Neuronal stem cell (in vitro differentiated cells): Measurements from ENCODE around the gene ZFYVE28.

Experiments
- DNase-seq: peaks from one replicate; pipeline ENCODE4 v3.0.0-alpha.2; 2013; ENCODE audit warnings: low spot score
- H2AFZ ChIP-seq: one replicate; pipeline ENCODE4 v1.6.1; 2013; ENCODE audit warnings: mild to moderate bottlenecking, low read length, inconsistent platforms
- H2AK5ac ChIP-seq: 2 replicates; pipeline ENCODE4 v1.6.1; 2013; ENCODE audit warnings: low read depth, mild to moderate bottlenecking, inconsistent platforms, low read length, moderate library complexity, mixed read lengths
- H2BK120ac ChIP-seq: 2 replicates; pipeline ENCODE4 v1.6.1; 2013; ENCODE audit warnings: low read depth, mild to moderate bottlenecking, inconsistent platforms, low read length, moderate library complexity, mixed read lengths
- H2BK12ac ChIP-seq: one replicate; pipeline ENCODE4 v1.6.1; 2013; ENCODE audit warnings: low read length, inconsistent platforms
- H2BK15ac ChIP-seq: 2 replicates; pipeline ENCODE4 v1.6.1; 2013; ENCODE audit warnings: mild to moderate bottlenecking, low read length, inconsistent platforms, mixed read lengths
- H2BK5ac ChIP-seq: one replicate; pipeline ENCODE4 v1.6.1; 2013; ENCODE audit warnings: inconsistent platforms, mild to moderate bottlenecking, low read length, moderate library complexity
- H3K14ac ChIP-seq: one replicate; pipeline ENCODE4 v1.6.1; 2013; ENCODE audit warnings: low read length, inconsistent platforms
- H3K18ac ChIP-seq: 2 replicates; pipeline ENCODE4 v1.6.1; 2013; ENCODE audit warnings: low read length, inconsistent platforms
- H3K23ac ChIP-seq: 2 replicates; pipeline ENCODE4 v1.6.1; 2013; ENCODE audit warnings: low read depth, mild to moderate bottlenecking, mixed read lengths, low read length, inconsistent platforms; ENCODE audit not compliant: poor library complexity
- H3K27ac ChIP-seq: replicated peaks from 3 replicates; pipeline ENCODE4 v1.5.1; 2013; ENCODE audit warnings: low read length, inconsistent platforms
- H3K27me3 ChIP-seq, 3 experiments: 2 replicates each; pipeline ENCODE4 v1.6.1; 2013; ENCODE audit warnings: low read length in 3 of 3, mild to moderate bottlenecking in 2 of 3, inconsistent platforms in 1 of 3, low read depth in 1 of 3, mixed read lengths in 1 of 3, moderate library complexity in 1 of 3; ENCODE audit not compliant: control insufficient read depth in 3 of 3, insufficient read depth in 3 of 3
- H3K36me3 ChIP-seq, 2 donors: replicated peaks in 1 of 2; 2 replicates each; pipeline ENCODE4 v1.6.1; 2013; ENCODE audit warnings: low read length in 2 of 2; ENCODE audit not compliant: control insufficient read depth in 2 of 2, insufficient read depth in 2 of 2
- H3K4ac ChIP-seq: 2 replicates; pipeline ENCODE4 v1.6.1; 2013; ENCODE audit warnings: inconsistent platforms, mild to moderate bottlenecking, low read length, moderate library complexity
- H3K4me1 ChIP-seq, 2 donors: 1 replicate in 1 of 2; 2 replicates in 1 of 2; pipeline ENCODE4 v1.6.1; 2013; ENCODE audit warnings: low read length in 2 of 2, low read depth in 1 of 2; ENCODE audit not compliant: control insufficient read depth in 2 of 2, insufficient read depth in 1 of 2
- H3K4me2 ChIP-seq: one replicate; pipeline ENCODE4 v1.6.1; 2013; ENCODE audit warnings: mild to moderate bottlenecking, low read length, inconsistent platforms; ENCODE audit not compliant: insufficient read depth, poor library complexity, severe bottlenecking
- H3K4me3 ChIP-seq, 2 donors: 2 replicates each; pipeline ENCODE4 v1.5.1; 2013; ENCODE audit warnings: low read length in 2 of 2, mild to moderate bottlenecking in 2 of 2, inconsistent platforms in 1 of 2, moderate library complexity in 1 of 2
- H3K79me1 ChIP-seq: one replicate; pipeline ENCODE4 v1.6.1; 2013; ENCODE audit warnings: low read depth, mild to moderate bottlenecking, inconsistent platforms, low read length, moderate library complexity
- H3K9ac ChIP-seq: one replicate; pipeline ENCODE4 v1.6.1; 2013; ENCODE audit warnings: mild to moderate bottlenecking, low read depth, low read length, inconsistent platforms; ENCODE audit not compliant: poor library complexity
- H3K9me3 ChIP-seq, 2 donors: replicated peaks in 1 of 2; 2 replicates each; pipeline versions ENCODE3 to v1.6.1; 2013; ENCODE audit warnings: low read length in 2 of 2, mild to moderate bottlenecking in 2 of 2, inconsistent platforms in 1 of 2, low read depth in 1 of 2, mixed read lengths in 1 of 2, moderate library complexity in 1 of 2; ENCODE audit not compliant: control insufficient read depth in 2 of 2, insufficient read depth in 1 of 2
- H4K8ac ChIP-seq: one replicate; pipeline ENCODE4 v1.6.1; 2013; ENCODE audit warnings: low read depth, mild to moderate bottlenecking, inconsistent platforms, low read length, moderate library complexity
- H4K91ac ChIP-seq: one replicate; pipeline ENCODE4 v1.6.1; 2013; ENCODE audit warnings: low read length, low read depth, mild to moderate bottlenecking, inconsistent platforms; ENCODE audit not compliant: poor library complexity
- WGBS, 2 donors: extraction: QIAGEN DNeasy Blood & Tissue Kit; methylation state at CpG; one replicate each; pipeline ENCODE4 v1.1.7; 2013; ENCODE audit warnings: missing lambda C conversion rate in 2 of 2, mixed read lengths in 1 of 2; ENCODE audit not compliant: insufficient read length in 2 of 2, insufficient replicate concordance in 1 of 2; ENCODE audit errors: extremely low coverage in 2 of 2; 5-methylcytosine and 5-hydroxymethylcytosine counted together

The ZFYVE28 gene

DNA sequence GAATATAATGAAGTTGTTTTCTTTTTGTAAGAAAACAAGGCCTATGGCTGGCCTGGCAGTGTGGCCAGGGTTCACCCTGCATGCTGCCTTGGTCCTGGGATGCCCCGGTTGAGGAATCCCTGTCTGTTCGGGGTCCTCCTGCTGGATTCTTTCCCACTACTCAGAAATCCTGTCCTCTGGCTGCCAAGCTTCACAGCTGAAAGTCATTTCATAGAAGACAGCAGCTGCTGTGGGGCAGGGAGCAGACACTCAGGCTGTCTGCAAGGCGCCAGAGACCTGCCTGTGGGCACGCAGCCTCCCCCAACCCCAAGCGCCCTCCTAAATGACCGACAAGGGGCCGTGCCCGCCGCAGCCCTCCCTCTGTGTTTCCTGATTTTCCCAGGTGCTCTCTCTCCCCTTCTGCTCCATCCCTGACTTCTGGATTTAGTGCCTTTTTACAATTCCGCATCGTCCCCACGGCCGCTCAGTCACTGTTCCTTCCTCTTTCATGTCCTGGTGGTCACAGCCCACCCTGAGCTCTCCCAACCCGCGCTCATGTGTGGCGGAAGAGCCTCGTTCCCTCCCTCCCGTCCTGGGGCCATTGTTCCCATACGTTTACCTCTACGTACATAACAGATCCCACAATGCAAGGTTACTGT, 27.5 kb downstream of the ZFYVE28 start:
- no peak overlapping the region for H2AFZ ChIP-seq
- H3K36me3 ChIP-seq = no peaks in the 10 kb centered on the region
- no peak overlapping the region for H3K23ac ChIP-seq
- H2BK120ac ChIP-seq = no peak overlapping the region
- no peak overlapping the region for H3K4me2 ChIP-seq
- H3K4me1 ChIP-seq = peaks cover 7 to 21% of the 10 kb centered on the region in 2 donors
- WGBS, 2 donors = no CpG with 5 or more reads among the region's 20 CpGs
- H3K79me1 ChIP-seq = no peaks in the 10 kb centered on the region
- H2BK15ac ChIP-seq = no peak overlapping the region
- no peaks in the 10 kb centered on the region for H3K9me3 ChIP-seq
- no peak overlapping the region for H3K4ac ChIP-seq
- no peak overlapping the region for H2AK5ac ChIP-seq
- H4K8ac ChIP-seq = no peak overlapping the region
- H2BK5ac ChIP-seq = no peak overlapping the region
- no peak overlapping the region for H3K18ac ChIP-seq
- peak overlapping the region in 1 of 2 donors; percentile 8 for H3K4me3 ChIP-seq
- H2BK12ac ChIP-seq = no peak overlapping the region
- no peak overlapping the region for H4K91ac ChIP-seq
- H3K27ac ChIP-seq = no peak overlapping the region
- H3K27me3 ChIP-seq = peaks cover 0 to 89% (median 10%) of the 10 kb centered on the region in 3 experiments
- H3K9ac ChIP-seq = no peak overlapping the region
- no peak overlapping the region for H3K14ac ChIP-seq
- DNase-seq = no peak

DNA sequence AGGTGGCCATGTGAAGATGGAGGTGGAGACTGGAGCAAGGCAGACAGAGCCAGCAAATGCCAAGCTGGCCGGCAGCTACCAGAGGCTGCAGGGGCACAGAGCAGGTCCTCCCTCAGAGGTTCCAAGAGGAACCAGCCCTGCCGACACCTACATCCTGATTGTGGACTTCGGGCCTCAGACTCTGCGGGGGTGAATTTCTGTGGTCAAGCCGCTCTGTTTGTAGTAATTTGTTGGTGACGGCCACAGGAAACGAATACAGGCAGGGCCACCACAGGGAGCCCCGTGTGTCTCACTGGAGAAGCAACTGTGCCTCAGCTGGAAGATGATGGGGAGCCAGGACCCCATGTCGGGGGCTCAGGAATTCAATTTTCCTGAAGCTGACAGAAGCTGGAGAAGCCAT, 28.3 kb downstream of the ZFYVE28 start:
- Histone ChIP-seq H2BK5ac (no peak overlapping the region), H3K27me3 (peaks cover 0 to 87% (median 10%) of the 10 kb centered on the region in 3 experiments), H3K27ac (no peak overlapping the region), H3K4me2 (no peak overlapping the region), H3K23ac (no peak overlapping the region), H3K14ac (no peak overlapping the region), H2BK12ac (no peak overlapping the region), H3K36me3 (no peaks in the 10 kb centered on the region), H2BK15ac (no peak overlapping the region), H3K18ac (no peak overlapping the region), H2AFZ (no peak overlapping the region), H3K79me1 (no peaks in the 10 kb centered on the region), H3K9ac (no peak overlapping the region), H2AK5ac (no peak overlapping the region), H3K4me1 (peaks cover 13 to 28% of the 10 kb centered on the region in 2 donors), H3K4ac (no peak overlapping the region), H3K4me3 (no peak overlapping the region), H3K9me3 (no peaks in the 10 kb centered on the region), H2BK120ac (no peak overlapping the region), H4K91ac (no peak overlapping the region), H4K8ac (no peak overlapping the region)
- no peak for DNase-seq
- WGBS, 2 donors = no CpG with 5 or more reads among the region's 9 CpGs

GRCh38 chr4:2389691-2390090, 28.8 kb downstream of the ZFYVE28 start:
- no peak for DNase-seq
- H3K4me1 ChIP-seq = peaks cover 16 to 31% of the 10 kb centered on the region in 2 donors
- H2BK15ac ChIP-seq = no peak overlapping the region
- no peak overlapping the region for H2AFZ ChIP-seq
- WGBS, 2 donors = no CpG with 5 or more reads among the region's 9 CpGs
- no peaks in the 10 kb centered on the region for H3K79me1 ChIP-seq
- no peak overlapping the region for H3K4ac ChIP-seq
- H3K4me2 ChIP-seq = no peak overlapping the region
- no peak overlapping the region for H3K23ac ChIP-seq
- H3K4me3 ChIP-seq = no peak overlapping the region
- H2BK5ac ChIP-seq = no peak overlapping the region
- H4K8ac ChIP-seq = no peak overlapping the region
- no peaks in the 10 kb centered on the region for H3K36me3 ChIP-seq
- no peak overlapping the region for H4K91ac ChIP-seq
- H3K27ac ChIP-seq = no peak overlapping the region
- H3K27me3 ChIP-seq = peaks cover 0 to 88% (median 10%) of the 10 kb centered on the region in 3 experiments
- no peak overlapping the region for H3K9ac ChIP-seq
- H2AK5ac ChIP-seq = peak overlapping the region; percentile 66
- no peak overlapping the region for H3K14ac ChIP-seq
- H3K9me3 ChIP-seq = no peaks in the 10 kb centered on the region
- peak overlapping the region; percentile 11 for H3K18ac ChIP-seq
- H2BK12ac ChIP-seq = no peak overlapping the region
- H2BK120ac ChIP-seq = no peak overlapping the region

- no peak overlapping the region for H3K27ac ChIP-seq
- no peaks in the 10 kb centered on the region for H3K9me3 ChIP-seq
These were observed 29.8 kb downstream of the ZFYVE28 start for GRCh38 chr4:2388429-2389182.

More at GRCh38 chr4:2388429-2389182, 29.8 kb downstream of the ZFYVE28 start:
- H3K27me3 ChIP-seq = peaks cover 0 to 82% (median 4%) of the 10 kb centered on the region in 3 experiments
- H2BK12ac ChIP-seq = no peak overlapping the region
- no peak overlapping the region for H2AFZ ChIP-seq
- no CpG with 5 or more reads among the region's 9 CpGs for WGBS, 2 donors
- peak overlapping the region; percentile 66 for H2AK5ac ChIP-seq
- H3K14ac ChIP-seq = no peak overlapping the region
- no peak for DNase-seq
- H2BK5ac ChIP-seq = peak overlapping the region; percentile 62
- no peak overlapping the region for H3K18ac ChIP-seq
- H3K4me2 ChIP-seq = no peak overlapping the region
- no peaks in the 10 kb centered on the region for H3K36me3 ChIP-seq
- no peak overlapping the region for H3K4ac ChIP-seq
- H2BK120ac ChIP-seq = no peak overlapping the region
- no peaks in the 10 kb centered on the region for H3K79me1 ChIP-seq
- no peak overlapping the region for H2BK15ac ChIP-seq
- no peak overlapping the region for H4K91ac ChIP-seq
- no peak overlapping the region for H3K4me3 ChIP-seq
- H4K8ac ChIP-seq = no peak overlapping the region
- peak overlapping the region; percentile 44 for H3K23ac ChIP-seq
- peaks cover 15 to 31% of the 10 kb centered on the region in 2 donors for H3K4me1 ChIP-seq
- H3K9ac ChIP-seq = no peak overlapping the region
